ENCODE measurements around the gene IBA57. TPM values are rescaled to one million over a fixed set of nuclear protein-coding genes. Genes with fewer than 3 reads are reported as not detected.

The IBA57 gene
- total and polyA plus RNA-seq, 8 donors, result 5.3 to 13.5 (median 7.1) TPM

GRCh38 chr1:228194436-228194835 lies 28.8 kb downstream of the IBA57 start:
- TF ChIP-seq CTCF (IDR thresholded peaks at IDR 0.05), result no peak
- DNase-seq, result peak in 2 of 4 donors; percentile 3 to 46
- Histone ChIP-seq H3K4me3 (no peak overlapping the region), H3K9me3 (peaks cover 0 to 12% of the 10 kb centered on the region in 2 donors), H3K36me3 (no peaks in the 10 kb centered on the region), H3K4me1 (no peaks in the 10 kb centered on the region), H3K27me3 (no peaks in the 10 kb centered on the region), H3K27ac (no peak overlapping the region)
- ATAC-seq, result no peak
- intact Hi-C loops (cut with DNase I), result no loop called here

- H3K4me3 ChIP-seq, result no peak overlapping the region
- no peak for ATAC-seq
- H3K4me1 ChIP-seq, result no peaks in the 10 kb centered on the region
- H3K9me3 ChIP-seq, result peaks cover 0 to 19% of the 10 kb centered on the region in 2 donors
- TF ChIP-seq CTCF (IDR thresholded peaks at IDR 0.05), result no peak
- no peaks in the 10 kb centered on the region for H3K36me3 ChIP-seq
- intact Hi-C loops (cut with DNase I), result no loop called here
- peak in 1 of 4 donors; percentile 4 for DNase-seq
- no peak overlapping the region for H3K27ac ChIP-seq
- no peaks in the 10 kb centered on the region for H3K27me3 ChIP-seq
These were observed 29.6 kb downstream of the IBA57 start for GRCh38 chr1:228194921-228195812.

GRCh38 chr1:228197555-228198147 lies 32.0 kb downstream of the IBA57 start:
- no peak overlapping the region for H3K4me3 ChIP-seq
- H3K27me3 ChIP-seq, result no peaks in the 10 kb centered on the region
- peaks cover 0 to 19% of the 10 kb centered on the region in 2 donors for H3K9me3 ChIP-seq
- DNase-seq (peak in 1 of 4 donors; percentile 1), ATAC-seq (no peak)
- intact Hi-C loops (cut with DNase I), result no loop called here
- H3K4me1 ChIP-seq, result no peaks in the 10 kb centered on the region
- no peaks in the 10 kb centered on the region for H3K36me3 ChIP-seq
- TF ChIP-seq CTCF (IDR thresholded peaks at IDR 0.05), result no peak
- no peak overlapping the region for H3K27ac ChIP-seq

GRCh38 chr1:228198977-228199590 lies 33.5 kb downstream of the IBA57 start:
- H3K36me3 ChIP-seq, result no peaks in the 10 kb centered on the region
- no peaks in the 10 kb centered on the region for H3K4me1 ChIP-seq
- no peak overlapping the region for H3K27ac ChIP-seq
- no peak for TF ChIP-seq CTCF (IDR thresholded peaks at IDR 0.05)
- H3K4me3 ChIP-seq, result no peak overlapping the region
- intact Hi-C loops (cut with DNase I), result no loop called here
- no peaks in the 10 kb centered on the region for H3K27me3 ChIP-seq
- no peak for ATAC-seq
- H3K9me3 ChIP-seq, result peaks cover 0 to 19% of the 10 kb centered on the region in 2 donors
- no peak for DNase-seq

GRCh38 chr1:228204958-228205357 lies 39.4 kb downstream of the IBA57 start:
- intact Hi-C loops (cut with DNase I), result no loop called here
- peaks cover 0 to 2% of the 10 kb centered on the region in 2 donors for H3K9me3 ChIP-seq
- TF ChIP-seq CTCF (IDR thresholded peaks at IDR 0.05), result no peak
- DNase-seq (no peak), ATAC-seq (no peak)
- peaks cover 0 to 39% of the 10 kb centered on the region in 2 donors for H3K27me3 ChIP-seq
- no peak overlapping the region for H3K4me3 ChIP-seq
- no peaks in the 10 kb centered on the region for H3K36me3 ChIP-seq
- no peaks in the 10 kb centered on the region for H3K4me1 ChIP-seq
- H3K27ac ChIP-seq, result no peak overlapping the region
